Measurements from ENCODE around the gene CEP85L. TPM values are rescaled to one million over a fixed set of nuclear protein-coding genes. Genes with fewer than 3 reads are reported as not detected.

The CEP85L gene
- total RNA-seq, 1 donor from 2014 or later = 11.0 TPM

GRCh38 chr6:118529756-118530155 is 121.6 kb downstream of the CEP85L start:
- intact Hi-C loops (cut with DNase I) = no loop called here
- no peak for DNase-seq
- ATAC-seq = no peak
- Histone ChIP-seq H3K4me3 (no peak overlapping the region), H3K36me3 (no peaks in the 10 kb centered on the region), H3K9me3 (no peaks in the 10 kb centered on the region), H3K27ac (no peak overlapping the region), H3K4me1 (no peaks in the 10 kb centered on the region), H3K27me3 (ENCODE audit: low read depth) (no peaks in the 10 kb centered on the region)
- TF ChIP-seq CTCF (IDR thresholded peaks at IDR 0.05) = no peak

DNA sequence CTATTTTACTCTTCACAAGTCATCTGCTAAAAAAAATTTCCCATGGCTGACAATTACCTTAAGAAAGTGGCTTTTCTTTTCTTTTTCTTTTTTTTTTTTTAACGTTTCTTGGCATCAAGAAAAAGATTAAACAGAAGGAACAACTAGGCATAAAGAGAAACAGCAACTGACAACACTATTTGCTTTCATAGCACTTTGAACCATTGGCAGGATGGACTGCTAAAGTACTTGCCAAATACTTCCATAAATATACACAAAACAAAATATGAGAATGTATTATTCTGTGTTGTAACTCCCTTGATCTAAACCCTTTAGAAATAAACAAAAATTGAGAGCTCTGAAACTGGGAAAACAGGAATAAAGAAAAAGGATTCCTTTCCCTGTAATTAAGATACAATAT is 123.3 kb downstream of the CEP85L start:
- TF ChIP-seq CTCF (IDR thresholded peaks at IDR 0.05) = no peak
- H3K27me3 ChIP-seq (ENCODE audit: low read depth) = no peaks in the 10 kb centered on the region
- no peaks in the 10 kb centered on the region for H3K9me3 ChIP-seq
- H3K36me3 ChIP-seq = peaks cover 6% of the 10 kb centered on the region
- H3K27ac ChIP-seq = no peak overlapping the region
- ATAC-seq (no peak), DNase-seq (no peak)
- intact Hi-C loops (cut with DNase I) = no loop called here
- H3K4me3 ChIP-seq = no peak overlapping the region
- no peaks in the 10 kb centered on the region for H3K4me1 ChIP-seq

GRCh38 chr6:118525913-118526780 is 125.2 kb downstream of the CEP85L start:
- Histone ChIP-seq H3K36me3 (peaks cover 7% of the 10 kb centered on the region), H3K27ac (no peak overlapping the region), H3K9me3 (no peaks in the 10 kb centered on the region), H3K4me1 (no peaks in the 10 kb centered on the region), H3K27me3 (ENCODE audit: low read depth) (no peaks in the 10 kb centered on the region), H3K4me3 (no peak overlapping the region)
- no peak for ATAC-seq
- no peak for DNase-seq
- no peak for TF ChIP-seq CTCF (IDR thresholded peaks at IDR 0.05)
- intact Hi-C loops (cut with DNase I) = no loop called here

DNA sequence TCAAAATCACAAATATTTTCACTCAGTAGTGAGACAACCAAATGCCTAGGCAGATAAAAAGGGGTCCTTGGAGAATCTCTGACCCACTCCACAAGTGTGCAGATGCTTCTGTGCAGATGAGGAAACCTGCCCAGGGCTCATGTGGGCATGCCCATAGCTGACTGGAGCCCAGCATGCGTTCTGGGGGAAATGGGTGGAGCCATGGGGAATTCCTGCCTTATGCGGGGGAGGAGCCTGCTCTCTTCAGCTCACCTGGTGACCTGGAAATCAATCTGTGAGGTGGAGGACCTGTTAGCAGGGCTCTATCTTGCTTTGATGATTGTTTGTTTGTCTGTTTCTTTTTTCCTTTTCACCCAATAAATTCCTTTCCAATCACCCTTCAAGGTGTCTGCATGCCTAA is 126.7 kb downstream of the CEP85L start:
- H3K4me1 ChIP-seq = no peaks in the 10 kb centered on the region
- no peak overlapping the region for H3K4me3 ChIP-seq
- ATAC-seq (no peak), DNase-seq (no peak)
- no peak for TF ChIP-seq CTCF (IDR thresholded peaks at IDR 0.05)
- no peaks in the 10 kb centered on the region for H3K9me3 ChIP-seq
- no peak overlapping the region for H3K27ac ChIP-seq
- peaks cover 7% of the 10 kb centered on the region for H3K36me3 ChIP-seq
- no peaks in the 10 kb centered on the region for H3K27me3 ChIP-seq (ENCODE audit: low read depth)
- intact Hi-C loops (cut with DNase I) = no loop called here

- DNase-seq = no peak
- Histone ChIP-seq H3K27ac (no peak overlapping the region), H3K36me3 (peaks cover 7% of the 10 kb centered on the region), H3K27me3 (ENCODE audit: low read depth) (no peaks in the 10 kb centered on the region), H3K4me3 (no peak overlapping the region), H3K9me3 (no peaks in the 10 kb centered on the region), H3K4me1 (no peaks in the 10 kb centered on the region)
- ATAC-seq = no peak
- TF ChIP-seq CTCF (IDR thresholded peaks at IDR 0.05) = no peak
- intact Hi-C loops (cut with DNase I) = no loop called here
Observed at GRCh38 chr6:118523216-118523615, 128.2 kb downstream of the CEP85L start.

All from lower lobe of right lung (tissue), 2 donors.